GM18502 (cell line): ENCODE measurements around the gene TYW5.
"Not testable (repeated sequence)": the region's sequence is repeated elsewhere in the genome, so short reads cannot be mapped to it uniquely, and the experiment has no call there.

Experiments
- ATAC-seq: cut with Tn5 transposase; IDR thresholded peaks from one replicate; pipeline ENCODE4 v1.9.1; 2021; ENCODE audit warnings: mild to moderate bottlenecking; ENCODE audit not compliant: unreplicated experiment, poor library complexity

The TYW5 gene

DNA sequence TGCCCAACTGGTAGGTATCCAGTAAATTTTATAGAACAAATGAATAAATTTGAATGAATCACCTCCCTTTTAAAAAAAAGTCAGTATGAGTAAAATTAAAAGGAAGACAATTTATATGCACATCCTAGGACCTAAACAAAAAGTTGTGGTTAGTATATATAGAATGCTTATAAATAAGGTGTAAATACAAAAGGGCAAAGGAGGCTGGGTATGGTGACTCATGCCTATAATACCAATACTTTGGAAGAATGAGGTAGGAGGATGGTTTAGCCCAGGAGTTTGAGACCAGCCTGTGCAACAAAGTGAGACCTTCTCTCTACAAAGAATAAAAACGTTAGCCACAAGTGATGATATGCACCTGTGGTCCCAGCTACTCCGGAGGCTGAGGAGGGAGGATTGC, 31.4 kb downstream of the TYW5 start:
- ATAC-seq, result no peak

DNA sequence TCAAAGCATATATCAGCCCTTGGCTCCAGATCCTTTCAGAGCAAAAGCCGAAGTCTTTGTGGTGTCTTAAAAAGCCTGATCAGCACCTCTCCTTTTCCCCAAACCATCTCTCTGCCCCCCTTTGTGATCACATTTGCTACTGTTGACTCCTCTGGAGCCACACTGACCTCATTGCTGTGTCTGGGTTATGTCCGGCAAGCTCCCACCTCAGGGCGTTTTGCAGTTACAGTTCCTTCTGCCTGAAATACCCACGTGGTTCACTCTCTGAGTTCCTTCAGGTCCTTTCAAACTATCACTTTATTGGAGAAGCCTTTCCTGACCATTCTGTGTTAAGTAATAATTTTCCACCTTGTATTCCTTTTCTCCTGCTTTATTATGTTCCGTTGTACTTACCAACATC, 32.4 kb downstream of the TYW5 start:
- no peak for ATAC-seq

DNA sequence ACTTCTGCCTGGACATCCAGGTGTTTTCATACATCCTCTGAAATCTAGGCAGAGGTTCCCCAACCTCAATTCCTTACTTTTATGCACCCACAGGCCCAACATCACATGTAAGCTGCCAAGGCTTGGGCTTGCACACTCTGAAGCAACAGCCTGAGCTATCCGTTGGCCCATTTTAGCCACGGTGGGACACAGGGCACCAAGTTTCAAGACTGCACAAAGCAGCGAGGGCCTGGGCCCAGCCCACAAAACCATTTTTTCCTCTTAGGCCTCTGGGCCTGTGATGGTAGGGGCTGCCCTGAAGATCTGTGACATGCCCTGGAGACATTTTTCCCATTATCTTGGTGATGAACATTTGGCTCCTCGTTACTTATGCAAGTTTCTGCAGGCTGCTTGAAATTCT, 38.3 kb downstream of the TYW5 start:
- ATAC-seq, result no peak

DNA sequence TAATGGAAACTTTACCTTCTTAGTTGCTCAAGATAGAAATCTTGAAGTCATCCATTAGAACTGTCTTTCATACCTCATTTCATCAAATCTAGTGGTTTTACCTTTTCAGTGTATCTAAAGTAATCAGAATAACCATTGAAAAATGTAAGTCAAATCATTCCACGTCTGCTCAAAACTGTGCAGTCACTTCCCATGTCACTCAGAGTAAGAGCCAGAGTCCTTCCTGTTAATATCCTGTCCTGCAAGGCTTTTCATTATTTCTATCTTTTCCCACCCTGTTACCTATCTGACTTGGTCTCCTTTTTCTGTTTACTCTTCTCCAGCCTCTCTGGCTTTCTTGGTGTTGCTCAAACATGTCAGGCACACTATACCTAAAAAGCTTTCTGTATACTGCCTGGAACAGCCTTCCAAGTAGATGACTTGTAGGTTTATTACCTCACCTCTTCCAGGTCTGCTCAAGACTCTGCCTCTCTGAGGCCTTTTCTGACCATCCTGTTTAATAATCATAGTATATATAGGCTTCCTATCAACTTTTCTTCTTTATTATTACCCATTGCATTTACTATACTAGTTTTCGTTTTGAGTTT, 40.8 kb downstream of the TYW5 start:
- ATAC-seq, result no peak

DNA sequence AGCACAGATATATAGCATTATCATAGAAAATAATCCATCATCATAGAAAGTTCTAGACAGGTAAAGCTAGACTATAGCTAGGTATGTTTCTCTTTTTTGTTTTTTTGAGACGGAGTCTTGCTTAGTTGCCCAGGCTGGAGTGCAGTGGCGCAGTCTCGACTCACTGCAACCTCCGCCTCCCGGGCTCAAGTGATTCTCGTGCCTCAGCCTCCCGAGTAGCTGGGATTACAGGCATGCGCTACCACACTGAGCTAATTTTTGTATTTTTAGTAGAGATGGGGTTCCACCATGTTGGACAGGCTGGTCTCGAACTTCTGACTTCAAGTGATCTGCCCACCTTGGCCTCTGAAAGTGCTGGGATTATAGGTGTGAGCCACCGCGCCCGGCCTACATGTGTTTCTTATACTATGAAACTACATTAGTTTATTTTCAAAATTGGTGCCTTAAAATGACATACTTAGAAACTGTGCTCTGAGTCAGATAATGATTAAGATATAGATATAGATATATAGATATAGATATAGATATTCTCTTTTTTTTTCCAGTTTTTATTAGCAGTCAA, 42.7 kb downstream of the TYW5 start:
- not testable (repeated sequence) for ATAC-seq

DNA sequence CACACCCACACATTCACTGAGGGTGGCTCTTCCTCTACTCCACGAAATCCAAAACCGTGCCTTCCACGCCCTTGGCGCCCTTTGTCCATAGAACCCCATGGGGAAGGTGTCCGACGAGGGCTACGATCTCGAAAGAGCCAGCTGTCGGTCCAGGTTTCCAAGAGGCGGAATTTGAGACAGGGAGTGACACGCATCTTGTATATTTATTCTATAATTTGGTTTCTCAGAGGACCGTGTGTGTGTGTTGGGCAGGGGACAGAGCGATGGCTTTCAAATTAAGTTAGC, 43.5 kb downstream of the TYW5 start:
- no peak for ATAC-seq

DNA sequence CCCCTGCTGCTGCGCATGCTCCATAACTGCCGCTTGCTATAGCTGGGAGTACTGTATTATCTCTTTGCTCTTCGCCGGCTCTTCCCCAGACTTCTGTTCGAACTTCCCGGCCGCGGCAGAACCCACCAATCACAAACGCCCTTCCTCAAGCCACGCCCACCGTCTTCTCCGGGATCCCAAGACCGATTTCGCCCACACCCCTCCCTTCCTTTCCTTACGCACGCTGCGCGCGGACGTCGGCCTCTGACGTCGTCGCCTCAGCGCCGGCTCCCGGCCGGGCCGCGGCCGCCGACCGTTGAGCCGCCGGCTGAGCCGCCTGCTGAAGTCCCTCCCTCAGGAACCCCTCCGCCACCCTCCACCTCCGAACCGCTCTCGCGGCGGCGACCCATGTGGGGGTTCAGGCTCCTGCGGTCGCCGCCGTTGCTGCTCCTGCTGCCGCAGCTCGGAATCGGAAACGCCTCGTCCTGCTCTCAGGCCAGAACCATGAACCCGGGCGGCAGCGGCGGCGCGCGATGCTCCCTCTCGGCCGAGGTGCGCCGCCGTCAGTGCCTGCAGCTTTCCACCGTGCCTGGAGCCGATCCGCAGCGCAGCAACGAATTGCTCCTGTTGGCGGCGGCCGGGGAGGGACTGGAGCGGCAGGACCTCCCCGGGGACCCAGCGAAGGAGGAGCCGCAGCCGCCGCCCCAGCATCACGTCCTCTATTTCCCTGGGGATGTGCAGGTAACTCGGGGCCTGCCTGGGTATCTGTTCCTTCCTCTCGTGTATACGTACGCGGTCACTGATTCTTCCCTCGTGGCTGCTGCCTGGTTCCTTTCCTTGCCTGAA, 44.0 kb downstream of the TYW5 start, which contains the start of gene C2orf69:
C2orf69 (plus strand) TSS at position 242 of the 825 bp plus-strand sequence; CDS start at position 388, 146 bp downstream.
- ATAC-seq, result peak; percentile 91

DNA sequence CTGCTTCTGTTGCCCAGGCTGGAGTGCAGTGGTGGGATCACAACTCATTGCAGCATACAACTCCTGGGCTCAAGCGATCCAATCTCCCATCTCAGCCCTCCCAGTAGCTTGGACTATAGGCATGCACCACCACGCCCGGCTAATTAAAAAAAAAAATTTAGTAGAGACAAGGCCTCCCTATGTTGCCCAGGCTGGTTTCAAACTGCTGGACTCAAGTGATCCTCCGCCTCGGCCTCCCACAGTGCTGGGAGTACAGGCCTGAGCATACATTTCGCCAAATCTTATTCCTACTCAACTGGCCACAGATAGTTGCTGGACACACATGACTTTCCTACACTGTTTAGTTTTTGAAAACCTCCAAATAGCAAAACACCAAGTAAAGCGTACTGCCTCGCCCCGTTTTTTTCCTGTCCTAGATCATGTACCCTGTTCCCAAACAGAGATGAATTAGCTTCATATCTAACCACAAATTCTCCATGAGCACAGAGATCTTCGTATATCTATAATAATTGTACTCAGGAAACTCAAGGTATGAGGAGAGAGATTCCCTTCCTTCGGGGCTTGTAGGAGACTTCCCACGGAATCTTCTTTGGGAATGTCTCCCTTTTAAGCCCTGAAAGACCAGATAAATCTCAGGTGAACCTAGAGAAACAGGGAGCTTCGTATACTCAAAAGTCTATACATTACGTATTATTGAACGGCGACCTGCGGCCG, 44.8 kb downstream of the TYW5 start:
- ATAC-seq, result no peak

DNA sequence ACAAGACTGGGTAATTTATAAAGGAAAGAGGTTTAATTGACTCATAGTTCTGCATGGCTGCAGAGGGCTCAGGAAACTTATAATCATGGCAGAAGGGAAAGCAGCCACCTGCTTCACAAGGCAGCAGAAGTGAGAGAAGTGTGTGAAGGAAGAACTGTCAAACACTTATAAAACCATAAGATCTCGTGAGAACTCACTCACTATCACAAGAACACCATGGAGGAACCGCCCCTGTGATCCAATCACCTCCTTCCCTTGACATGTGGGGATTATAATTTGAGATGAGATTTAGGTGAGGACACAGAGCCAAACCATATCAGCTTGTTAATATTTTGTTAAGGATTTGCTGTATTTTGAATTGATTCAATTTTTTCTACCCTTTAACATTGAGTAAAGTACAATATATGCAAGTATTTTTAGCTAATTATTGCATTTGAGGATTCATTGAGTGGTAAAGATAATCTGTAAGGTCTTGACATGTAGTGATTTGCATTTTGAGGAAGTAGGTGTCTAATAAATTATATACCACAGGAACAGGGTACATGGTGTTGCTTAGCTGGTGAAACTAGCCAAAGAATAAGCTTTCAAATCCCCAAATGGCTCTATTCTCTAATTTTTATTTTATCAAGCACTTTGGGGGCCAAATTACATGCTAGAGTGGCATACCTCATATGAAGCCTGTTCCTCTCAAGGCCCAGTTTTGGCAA, 48.1 kb downstream of the TYW5 start:
- ATAC-seq, result no peak

DNA sequence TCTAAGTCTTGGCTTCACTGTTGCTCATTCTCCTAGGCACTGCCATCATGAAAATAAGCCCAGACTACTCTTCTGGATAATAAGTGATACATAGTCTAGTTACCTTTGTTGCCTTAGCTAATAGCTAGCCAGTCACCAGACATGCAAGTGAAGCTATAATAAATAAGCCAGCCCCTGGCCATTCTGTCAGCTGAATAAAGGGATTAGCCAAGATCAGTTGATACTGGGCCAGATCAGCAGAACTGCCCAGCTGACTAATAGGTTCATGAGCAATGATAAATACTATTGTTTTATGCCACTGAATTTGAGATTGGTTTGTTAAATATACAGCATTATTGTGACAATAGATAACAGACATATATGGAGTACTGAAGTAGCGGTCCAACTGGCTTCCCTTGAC, 52.2 kb downstream of the TYW5 start:
- ATAC-seq, result no peak

DNA sequence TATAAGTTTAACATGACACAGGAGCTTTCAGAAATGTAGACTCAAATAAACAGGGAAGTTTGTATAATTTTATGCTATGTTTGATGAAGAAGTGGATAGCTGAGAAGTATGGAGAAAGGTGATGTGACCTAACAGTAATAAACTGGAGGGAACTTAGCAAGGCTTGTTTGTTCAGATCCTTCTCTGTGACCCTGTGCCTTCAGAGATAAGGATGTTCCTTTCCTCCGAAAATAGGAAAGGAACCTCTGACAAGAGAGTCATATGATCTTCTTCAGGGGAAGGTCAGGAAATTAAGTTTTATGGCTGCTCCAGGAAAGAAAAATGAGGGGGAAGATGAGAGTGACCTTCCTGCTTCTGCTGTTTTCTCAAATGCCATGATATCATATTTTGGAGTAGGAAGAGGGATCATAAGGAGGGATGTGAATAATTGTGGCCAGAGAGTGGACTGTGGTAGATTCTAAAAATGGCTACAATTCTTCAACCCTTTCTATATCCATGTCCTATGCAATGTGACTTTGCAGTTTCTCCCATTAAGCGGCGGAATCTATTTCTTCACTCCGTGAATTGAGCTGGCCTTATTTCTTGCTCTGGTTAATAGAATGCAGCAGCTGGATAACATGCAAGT, 52.7 kb downstream of the TYW5 start:
- ATAC-seq, result no peak

DNA sequence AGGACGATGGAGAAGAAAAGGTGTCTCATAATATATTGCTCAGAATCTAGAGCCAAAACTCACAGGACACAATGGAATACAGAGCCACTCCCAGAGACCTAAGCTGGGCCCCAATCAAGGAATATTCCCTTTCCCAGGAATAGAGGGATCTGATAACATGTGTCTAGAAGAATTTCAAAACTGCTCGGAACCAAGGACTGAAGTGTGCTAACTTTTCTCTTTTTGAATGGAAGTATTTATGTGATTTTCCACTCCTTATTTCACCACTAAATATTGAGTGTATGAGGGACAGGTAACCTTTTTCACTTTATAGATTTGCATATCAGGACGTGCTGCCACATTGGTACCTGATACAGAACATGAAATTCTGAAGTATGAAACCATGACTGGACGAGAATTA, 53.3 kb downstream of the TYW5 start:
- no peak for ATAC-seq

DNA sequence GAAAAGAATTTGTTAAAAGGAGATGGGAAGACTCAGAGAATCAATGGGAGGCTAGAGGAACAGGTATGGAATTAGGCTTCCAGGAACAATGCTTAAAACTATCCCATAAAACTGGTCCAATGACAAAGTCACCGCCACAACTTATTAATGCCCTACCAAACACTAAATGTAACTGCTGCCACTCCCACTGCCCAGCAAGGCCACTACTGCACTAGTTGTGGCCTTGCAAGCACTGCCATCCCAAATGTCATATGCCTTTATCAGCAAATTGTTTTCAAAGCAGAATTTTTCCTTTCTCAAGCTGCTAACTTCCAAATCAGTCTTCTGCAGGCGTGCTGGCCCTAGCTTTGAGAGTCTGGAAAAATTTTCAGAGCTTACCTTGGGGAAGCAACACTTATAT, 58.7 kb downstream of the TYW5 start:
- no peak for ATAC-seq

DNA sequence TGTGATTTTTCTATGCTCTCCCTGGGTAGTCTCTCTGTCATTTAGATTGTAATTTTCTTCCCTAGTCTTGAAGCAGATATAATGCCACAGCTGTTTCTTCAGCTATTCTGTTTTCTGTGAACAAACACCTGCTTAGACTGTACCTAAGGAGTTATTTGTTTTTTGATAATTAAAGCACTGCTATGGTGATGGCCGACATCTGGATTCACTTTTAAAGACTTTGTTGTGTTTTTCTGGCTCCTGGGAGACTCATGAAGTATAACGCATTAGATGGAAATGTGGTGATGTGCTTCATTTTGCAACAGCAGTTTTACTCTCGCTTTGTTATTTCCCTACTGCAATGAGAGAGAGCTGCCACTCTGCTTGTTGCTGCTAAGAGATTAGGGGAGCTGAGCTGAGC, 59.9 kb downstream of the TYW5 start:
- no peak for ATAC-seq

DNA sequence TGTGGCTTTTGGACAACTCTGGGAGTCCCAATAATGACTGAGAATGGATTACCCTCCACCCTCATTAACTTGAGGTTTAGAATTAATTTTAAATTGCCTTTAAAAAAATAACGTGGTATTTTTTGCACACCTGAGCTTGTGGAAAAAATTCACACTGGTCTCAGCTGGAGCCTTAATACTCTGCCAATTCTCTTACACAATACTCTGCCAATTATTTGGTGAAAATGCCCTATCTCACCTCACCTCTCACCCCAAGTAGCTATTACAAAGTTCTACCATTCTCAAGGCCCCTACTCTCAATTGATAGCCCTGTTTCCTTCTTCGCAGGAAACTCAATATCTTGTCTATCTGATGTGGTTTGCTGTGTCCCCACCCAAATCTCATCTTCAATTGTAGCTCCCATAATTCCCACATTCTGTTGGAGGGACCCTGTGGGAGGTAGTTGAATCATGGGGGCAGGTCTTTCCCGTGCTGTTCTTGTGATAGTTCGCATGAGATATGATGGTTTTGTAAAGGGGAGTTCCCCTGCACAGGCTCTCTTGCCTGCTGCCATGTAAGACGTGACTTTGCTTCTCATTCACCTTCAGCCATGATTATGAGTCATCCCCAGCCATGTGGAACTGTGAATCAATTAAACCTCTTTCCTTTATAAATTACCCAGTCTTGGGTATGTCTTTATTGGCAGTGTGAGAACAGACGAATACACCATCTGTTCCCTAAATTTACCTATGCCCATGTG, 71.6 kb downstream of the TYW5 start:
- no peak for ATAC-seq

DNA sequence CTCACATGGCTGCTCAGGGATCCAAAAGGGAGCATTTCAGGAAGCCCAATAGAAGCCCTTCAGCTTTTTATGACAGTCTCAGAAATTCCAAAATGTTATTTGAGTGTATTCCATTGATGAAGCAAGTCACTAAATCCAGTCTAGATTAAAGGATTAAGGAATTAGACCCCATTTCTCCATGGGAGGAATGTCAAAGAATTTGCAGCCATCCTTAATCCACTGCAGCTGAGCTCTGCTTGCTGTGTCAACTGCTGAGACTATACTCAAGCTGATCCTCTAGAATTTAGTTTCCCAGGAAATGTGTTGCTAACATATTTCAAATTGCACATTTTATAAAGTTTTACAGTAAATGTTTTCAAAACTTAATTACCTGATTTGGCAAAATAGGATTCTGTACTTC, 72.6 kb downstream of the TYW5 start:
- ATAC-seq, result no peak
